HUDEP-2 (cell line): ENCODE measurements around the gene PALD1.

Experiments
- DNase-seq, 76 experiments: peaks; one replicate each; lab custom pipeline; 2025; ENCODE audit not compliant: unreplicated experiment in 76 of 76; lab: John Stamatoyannopoulos, UW

Gene PALD1

DNA sequence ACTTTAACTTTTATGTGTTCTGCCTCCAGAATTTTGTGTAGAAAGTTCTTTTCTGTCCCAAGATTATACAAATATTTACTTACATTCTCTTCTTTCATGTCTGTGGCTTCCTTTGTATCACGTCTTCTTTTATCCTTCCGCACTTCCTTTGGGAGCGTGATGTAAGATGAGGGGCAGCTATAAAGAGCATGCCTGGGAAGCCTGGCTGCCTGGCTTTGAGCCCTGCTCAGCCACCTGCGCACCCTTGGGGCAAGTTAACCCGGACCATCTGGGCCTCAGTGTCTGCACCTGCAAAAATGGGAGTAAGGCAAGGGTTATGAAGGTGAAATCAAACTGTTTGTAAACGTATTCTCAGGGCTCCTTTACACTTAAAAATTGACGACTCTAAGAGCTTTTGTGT lies 25.2 kb downstream of the PALD1 start:
- no peak for DNase-seq

DNA sequence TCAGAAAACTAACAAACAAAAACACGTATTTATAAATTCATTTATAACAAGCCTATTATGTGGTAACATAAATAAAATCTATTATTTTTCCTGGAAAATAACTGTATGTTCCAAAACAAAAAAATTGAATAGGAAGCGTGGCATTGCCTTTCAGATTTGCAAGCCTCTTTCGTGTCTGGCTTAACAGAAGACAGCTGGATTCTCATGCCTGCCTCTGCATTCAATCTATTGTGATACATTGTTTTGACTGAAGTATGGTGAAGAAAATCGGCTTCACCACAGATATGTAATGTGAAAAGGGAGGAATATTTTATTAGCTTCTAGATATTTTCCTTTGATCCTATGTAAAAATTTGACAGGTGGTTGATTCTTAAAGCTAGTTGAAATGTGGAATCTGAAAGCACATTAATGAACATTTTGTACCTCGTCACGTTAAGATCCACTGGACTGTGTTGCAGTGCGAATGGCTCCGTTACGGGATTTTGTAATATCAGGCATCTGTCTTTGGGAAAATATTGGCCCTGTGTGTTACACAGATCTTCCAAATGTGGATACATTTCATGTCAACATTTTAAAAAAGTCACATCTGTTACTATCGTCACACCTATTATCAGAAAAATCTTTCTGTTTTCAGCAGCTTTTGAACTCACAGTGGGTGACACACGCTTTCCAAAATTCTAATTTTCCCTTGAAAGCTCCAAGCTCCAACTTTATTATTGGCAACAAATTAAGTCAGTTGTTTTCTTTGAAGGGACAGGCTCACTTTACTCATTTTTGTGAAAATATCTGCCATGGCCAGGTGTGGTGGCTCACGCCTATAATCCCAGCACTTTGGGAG lies 26.2 kb downstream of the PALD1 start:
- DNase-seq: no peak

DNA sequence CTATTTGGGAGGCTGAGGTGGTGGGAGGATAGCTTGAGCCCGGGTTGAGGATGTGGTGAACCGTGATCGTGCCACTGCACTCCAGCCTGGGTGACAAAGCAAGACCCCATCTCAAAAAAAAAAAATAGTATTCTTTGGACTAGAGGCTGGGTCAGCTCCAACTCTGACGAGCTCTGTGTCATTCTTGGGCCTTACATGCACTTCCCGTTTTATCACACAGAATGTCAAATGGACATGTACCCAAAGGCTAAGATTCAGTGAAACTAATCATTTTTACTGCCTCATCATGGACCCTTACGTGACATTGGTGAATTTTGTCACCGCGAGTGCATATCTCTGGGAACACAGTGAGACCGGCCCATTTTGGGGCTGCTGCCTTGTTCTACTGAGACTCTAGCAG lies 27.3 kb downstream of the PALD1 start:
- DNase-seq: no peak

DNA sequence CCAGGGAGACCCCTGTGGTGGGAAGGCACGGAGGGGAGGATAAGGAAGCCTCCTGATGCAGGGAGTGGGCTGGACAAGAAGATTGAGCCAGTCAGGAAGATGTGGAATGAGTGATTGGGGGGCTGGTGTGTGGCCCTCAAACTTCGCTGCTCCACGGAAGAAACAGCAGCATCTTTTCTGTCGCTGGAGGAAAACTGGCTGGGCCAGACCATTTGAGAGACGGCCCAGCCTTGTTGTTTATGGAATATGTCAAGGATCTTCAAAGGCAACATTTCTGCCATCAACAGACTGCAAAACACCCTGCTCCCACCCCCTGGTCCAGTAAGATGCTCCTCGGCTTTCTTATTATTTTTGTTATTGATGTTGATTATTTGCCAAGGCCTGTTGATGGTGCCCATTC lies 29.4 kb downstream of the PALD1 start:
- no peak for DNase-seq

DNA sequence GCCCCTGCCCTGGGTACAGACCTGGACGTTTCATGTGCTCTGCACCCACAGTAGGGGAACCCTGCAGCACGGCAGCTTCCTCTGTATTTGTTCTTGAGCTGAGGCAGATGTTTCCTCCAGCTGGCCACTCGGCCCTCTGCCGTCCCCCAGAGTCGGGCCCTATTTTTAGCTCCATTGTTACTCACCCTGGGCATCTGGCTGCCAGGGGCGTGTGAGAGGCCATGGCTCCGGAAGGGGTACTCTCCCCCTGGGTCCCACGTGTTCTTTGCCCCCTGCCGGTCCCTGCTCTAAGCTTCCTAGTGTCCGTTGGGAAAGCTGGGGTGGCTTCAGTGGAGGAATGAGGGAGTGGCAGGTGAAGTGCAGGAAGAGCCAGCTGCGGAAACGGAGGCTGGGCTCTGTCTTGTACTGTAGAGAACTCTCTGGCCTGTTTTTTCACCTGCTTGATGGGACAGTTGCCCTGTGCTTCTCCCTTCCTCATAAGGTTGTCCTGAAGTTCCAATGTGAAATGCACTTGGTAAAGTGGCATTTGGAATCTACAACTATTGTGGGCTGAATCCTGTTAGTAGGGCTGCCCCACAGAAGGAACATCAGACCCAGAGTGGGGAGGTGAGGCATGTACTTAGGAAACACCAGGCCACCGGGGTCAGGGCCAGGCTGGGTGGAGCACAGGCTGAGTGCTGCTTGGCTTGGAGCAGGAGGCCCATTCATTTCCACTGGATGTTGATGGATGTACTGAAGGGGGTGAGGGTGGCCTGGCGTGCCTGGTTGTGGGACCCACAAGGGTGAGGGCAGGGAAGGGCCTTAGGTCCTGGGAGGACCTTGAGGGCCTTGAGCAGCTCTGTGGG lies 30.6 kb downstream of the PALD1 start:
- no peak for DNase-seq

DNA sequence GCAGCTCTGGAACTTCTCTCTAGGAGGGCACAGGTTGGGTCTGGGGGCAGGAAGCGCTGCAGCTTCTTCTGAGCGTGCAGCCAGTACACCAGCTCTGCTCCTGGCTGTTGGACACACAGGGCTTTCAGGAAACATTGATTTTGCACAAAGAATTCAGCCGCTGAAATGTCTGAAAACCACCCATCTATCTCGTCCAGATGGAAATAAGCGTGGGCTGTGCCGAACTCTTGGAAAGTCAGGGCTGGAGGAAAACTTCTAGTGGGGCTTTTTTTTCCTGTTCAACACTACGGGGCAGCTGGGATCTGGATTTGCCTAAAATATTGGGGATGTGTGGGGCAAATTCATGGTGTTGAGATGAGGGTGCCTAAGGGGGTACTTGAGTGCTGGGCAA lies 31.2 kb downstream of the PALD1 start:
- DNase-seq: no peak

DNA sequence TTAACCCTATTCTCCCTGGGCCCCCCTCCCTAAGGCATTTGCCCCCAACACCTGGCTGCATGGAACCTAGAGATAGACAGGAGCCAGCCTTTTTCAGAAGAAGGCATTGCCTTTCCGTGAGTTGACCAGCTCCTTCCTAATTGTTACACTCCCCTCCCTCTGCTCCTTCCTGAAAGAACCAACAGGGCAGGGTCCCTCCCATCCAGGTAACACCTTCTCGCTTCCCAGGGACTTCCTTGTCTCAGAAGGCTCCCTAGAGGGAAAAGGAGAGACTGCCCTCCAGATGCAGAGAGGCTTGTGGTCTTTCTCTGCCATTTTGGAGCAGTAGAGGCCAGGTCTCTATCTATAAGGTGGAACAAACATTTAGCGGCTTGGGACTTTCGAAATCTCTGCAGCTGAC lies 31.9 kb downstream of the PALD1 start:
- no peak for DNase-seq

DNA sequence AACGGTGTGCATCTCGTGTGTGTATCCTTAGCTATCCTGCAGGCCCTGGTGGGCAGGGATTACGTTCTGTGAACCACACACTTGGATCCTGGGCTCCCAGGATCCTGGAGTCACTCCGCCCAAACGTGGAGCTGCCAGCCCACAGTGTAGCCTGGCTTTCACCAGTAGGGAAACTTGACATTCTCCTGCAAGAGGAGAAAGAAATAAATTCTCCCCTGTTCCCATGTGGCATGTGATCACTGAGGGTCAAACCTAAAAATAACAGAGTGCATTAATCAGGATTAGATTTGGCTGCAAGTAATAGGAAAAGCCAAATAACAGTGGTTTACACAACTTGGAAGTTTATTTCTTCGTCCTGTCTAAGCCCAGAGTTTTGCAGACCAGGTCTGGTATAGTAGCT lies 32.3 kb downstream of the PALD1 start:
- no peak for DNase-seq

DNA sequence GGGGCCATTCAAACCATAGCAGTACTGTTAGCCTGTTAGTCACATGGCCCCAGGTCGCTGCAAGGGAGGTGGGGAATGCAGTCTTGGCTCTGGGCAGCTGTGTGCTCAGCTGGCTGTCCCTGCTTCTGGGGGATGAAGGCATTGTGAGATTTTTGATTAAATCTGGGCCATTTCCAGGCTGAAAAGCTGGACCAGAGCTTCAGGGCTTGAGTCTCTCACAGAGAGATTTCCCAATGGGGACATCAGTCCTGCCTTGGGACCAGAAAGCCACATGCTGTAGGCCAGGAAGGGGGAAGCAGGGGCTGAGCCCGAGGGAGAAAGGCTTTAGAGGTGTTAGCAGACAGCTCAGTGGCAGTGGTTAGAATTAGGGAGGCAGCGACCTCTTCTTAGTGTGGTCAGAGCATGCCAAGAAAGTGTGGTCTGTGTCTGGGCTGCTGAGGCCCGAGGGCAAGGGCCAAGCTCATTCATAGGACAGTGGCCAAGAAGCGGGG lies 33.6 kb downstream of the PALD1 start:
- DNase-seq: no peak

DNA sequence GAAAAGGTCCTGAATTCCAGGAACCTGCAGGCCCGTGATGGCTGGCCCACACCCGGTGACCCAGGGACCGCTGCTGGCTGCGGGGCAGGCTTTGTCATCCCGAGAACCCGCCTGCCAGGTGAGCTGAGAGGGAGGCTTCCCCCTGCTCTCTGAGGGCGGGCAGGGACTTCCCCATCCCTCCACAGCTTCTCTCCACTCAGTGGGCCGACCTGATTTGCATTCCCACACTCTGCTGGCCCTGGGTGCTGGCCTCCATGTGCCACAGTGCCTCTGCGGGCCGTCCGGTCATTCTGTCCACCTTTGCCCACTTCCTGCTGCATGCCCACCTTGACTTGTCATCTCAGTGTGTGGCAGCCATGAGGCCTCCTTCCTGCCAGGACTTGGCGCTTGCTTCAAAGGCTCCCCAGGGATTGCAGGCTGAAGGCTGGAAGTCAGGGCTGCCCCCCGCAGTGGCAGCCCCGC lies 35.3 kb downstream of the PALD1 start:
- DNase-seq: no peak

DNA sequence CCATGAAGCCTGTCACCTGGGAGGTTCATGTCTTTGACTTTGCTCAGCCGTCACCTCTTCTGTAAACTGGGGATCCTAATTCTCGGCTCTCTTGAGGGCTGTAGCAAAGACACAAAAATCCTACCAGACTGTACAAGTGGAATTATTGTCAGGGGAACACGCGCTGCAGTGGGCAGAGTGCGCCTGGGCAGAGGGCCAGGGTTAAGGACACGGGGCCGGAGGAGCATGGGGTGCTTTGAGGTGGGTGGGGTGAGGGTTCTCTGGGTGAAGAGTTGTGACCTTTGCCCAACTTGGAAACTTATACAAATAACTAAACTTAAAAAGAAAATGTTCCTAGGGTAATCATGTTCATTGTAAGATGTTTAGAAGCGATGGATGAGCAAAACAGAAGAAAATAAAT lies 36.0 kb downstream of the PALD1 start:
- DNase-seq: no peak

DNA sequence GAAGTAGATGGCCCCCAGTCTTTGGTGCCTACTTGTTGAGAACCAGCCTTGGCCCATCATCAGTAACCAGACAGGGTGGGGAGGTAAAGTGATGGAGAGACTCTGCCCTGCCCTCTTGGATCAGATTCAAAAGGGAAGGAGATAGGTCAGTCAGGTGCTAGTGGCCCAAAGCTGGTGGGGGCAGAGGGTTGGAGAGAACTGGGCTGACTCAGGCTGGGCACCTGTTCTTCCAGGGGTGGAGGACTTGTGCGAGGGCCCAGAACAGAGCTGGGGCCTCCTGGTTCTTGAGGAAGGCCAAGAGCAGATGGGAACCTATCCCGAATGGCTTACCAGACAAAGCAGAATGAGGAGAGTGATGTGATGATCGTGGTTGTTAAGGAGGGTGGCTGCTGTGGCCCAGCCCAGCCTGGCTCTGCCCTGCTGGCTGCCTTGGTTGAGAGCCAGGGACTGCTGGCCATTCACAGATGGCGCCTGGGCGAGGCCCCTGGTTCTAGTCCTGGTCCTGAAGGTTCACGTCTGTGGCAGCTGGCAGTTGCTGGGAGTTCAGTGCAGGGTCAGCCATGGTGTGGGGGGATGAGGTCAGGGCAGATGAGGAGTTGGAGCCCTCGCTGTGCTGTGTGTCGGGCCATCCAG lies 36.6 kb downstream of the PALD1 start:
- no peak for DNase-seq

DNA sequence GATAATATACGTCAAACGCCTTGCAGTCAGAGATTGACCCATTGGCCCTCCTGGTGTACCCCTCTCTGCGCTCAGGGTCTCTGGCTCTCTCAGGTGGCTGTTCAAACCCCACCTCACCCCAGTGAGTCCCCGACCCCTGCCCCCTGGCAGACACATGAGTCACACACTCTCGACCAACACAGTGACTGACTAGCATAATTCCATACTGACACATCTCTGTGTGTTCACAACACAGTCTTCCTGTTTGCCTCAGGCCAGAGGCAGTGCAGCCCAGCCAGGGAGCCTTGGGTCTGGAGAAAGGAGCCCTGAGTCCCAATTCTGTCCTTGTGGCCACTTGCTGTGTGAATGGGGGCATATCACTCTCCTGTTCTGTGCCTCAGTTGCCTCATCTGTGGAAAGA lies 40.1 kb downstream of the PALD1 start:
- DNase-seq: no peak

DNA sequence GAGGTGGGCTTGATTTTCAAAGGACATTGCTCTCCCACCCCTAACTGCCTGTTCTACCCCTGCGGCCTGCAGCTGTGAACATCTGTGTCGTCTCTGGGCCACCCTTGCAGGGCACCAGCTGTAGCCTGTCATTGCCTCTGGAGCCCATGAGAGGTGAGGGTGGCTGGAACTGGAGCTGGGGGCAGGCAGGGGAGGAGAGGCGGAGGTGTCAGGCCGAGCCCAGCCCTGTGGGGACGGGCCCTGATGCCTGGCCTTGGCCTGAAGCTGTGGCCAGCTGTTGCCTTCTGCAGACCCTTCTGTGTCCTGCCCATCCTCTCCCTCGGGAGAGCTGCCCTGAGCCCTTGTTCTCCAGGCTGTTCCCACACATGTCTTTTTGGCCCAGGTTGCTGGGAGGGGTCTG lies 44.5 kb downstream of the PALD1 start:
- no peak for DNase-seq

DNA sequence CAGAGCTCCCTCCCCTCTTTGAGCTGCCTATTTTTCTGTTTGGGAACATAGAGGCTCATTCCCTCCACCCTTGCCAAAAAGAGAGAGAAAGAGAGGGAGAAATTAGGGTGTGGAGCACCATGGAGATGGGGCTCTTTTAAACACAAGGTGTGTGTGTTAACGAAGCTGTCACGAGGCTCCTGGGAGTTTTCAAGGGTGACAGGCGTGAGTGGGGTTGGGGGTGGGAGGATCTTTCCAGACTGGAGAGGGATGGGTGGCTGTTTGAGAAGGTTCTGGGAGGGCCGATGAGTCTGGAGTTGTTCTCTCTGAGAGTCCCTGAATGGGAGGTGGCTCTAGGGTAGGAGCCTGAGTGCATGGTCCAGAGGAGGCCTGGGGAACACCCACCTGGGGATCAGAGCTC lies 45.0 kb downstream of the PALD1 start:
- DNase-seq: no peak

DNA sequence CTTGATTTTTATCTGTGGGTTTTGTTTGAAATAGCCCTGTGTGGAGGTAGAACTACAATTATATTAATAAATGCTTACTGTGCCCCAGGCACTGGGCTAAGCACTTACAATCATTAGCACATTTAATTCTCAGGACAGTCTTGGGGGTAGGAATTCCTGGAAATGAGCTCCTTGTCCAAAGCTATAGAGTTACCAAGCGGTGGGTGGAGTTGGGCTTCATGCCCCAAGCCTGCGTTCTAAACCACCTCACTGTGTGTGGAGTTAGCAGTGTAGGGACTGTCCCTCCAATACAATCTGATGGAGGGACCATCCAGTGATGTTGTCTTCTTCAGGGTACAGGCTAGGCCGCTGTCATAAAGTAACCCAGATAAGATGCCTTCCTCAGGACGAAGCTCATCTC lies 49.7 kb downstream of the PALD1 start:
- no peak for DNase-seq

DNA sequence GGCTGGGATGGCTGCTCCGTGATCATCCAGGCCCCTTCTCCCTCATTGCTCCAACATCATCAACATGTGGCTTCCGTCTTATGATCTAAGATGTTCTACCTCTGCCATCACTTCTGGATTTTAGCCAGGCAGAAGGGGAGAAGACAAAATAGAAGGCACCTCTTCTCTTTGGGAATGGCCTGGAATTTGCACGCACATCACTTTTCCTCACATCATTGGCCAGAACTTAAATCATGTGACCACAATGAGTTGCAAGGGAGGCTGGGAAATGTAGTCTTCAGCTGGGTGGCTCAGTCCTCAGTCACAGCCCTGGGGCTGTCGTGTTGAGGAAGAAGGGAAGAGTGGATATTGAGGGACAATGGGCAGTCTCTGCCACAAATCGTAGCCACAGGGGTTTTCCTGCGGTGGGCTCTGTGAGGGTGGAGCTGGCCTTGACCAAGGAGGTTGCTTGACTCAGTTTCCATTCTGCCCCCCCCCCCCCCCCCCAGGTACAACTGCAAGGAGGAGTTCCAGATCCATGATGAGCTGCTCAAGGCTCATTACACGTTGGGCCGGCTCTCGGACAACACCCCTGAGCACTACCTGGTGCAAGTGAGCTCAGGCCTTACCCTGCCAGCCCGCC lies 50.3 kb downstream of the PALD1 start:
- peak in 12 of 76 experiments; percentile 3 to 38 (median 10) for DNase-seq

DNA sequence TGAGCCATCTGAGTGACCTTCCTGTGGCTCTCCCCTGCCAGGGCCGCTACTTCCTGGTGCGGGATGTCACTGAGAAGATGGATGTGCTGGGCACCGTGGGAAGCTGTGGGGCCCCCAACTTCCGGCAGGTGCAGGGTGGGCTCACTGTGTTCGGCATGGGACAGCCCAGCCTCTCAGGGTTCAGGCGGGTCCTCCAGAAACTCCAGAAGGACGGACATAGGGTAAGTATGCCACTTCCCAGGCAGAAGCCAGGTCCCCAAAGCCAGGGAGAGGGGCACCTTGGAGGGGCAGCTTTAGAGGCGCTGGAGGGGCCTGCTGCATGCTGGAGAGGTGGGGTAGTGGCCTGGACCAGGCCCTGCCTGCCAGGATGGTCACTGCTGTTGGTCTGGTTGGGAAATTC lies 51.3 kb downstream of the PALD1 start:
- DNase-seq: no peak

DNA sequence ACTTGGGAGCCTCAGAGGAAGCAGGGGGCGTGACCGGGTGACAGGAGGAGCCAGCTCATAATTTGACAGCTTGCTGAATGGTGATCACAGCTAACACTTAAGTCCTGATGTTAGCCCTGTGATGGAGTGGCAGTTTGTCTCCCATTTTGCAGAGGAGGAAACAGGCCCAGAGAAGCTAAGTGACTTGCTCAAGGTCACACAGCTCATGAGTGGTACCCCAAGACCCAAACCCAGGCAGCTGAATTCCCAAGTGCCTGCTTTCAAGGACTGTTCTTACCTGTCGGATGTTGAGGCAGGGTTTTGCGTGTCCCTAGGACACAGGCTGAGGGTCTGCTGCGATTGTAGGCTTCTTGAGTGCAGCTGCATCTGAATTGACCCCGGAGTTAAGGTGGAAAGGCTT lies 51.7 kb downstream of the PALD1 start:
- no peak for DNase-seq

DNA sequence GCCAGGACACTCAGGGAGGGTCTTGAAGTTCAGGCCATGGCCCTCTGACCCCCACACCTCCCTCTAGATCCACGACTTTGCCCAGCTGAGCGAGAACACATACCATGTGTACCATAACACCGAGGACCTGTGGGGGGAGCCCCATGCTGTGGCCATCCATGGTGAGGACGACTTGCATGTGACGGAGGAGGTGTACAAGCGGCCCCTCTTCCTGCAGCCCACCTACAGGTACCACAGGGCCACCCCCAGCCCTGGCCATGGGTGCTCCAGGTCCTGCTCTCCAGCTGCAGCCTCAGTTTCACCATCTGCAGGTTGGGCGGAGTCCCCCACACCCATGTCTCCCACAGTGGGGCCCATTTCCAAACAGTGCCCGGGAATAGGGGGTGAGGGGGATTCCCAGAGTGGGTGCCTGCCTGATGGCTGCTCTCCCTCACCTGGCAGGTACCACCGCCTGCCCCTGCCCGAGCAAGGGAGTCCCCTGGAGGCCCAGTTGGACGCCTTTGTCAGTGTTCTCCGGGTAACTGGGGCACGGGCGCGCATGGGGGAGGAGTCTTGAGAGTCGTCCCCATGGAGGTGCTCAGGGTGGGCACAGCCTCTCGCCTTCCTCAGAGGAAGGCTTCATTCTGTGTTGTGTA lies 54.1 kb downstream of the PALD1 start:
- DNase-seq: no peak
